Neural crest cell (in vitro differentiated cells): ENCODE data around the gene NTNG2. TPM values are rescaled to one million over a fixed set of nuclear protein-coding genes. Genes with fewer than 3 reads are reported as not detected.

ENCODE experiments used
- DNase-seq: peaks from one replicate; pipeline ENCODE4 v3.0.0; 2021; ENCODE audit warnings: low read depth, mixed read lengths, low spot score
- H3K27ac Mint-ChIP-seq: one replicate; pipeline ENCODE4 v1.8.0; 2021; ENCODE audit warnings: mild to moderate bottlenecking, mixed read lengths; ENCODE audit not compliant: unreplicated experiment
- H3K27me3 Mint-ChIP-seq: 2 replicates; pipeline ENCODE4 v1.8.0; 2021; ENCODE audit warnings: low read depth, mild to moderate bottlenecking, mixed read lengths
- H3K36me3 Mint-ChIP-seq: 2 replicates; pipeline ENCODE4 v1.8.0; 2021; ENCODE audit warnings: low read depth, mild to moderate bottlenecking, mixed read lengths
- H3K4me1 Mint-ChIP-seq: 2 replicates; pipeline ENCODE4 v1.8.0; 2021; ENCODE audit warnings: mixed read lengths
- H3K4me3 Mint-ChIP-seq: one replicate; pipeline ENCODE4 v1.8.0; 2021; ENCODE audit warnings: mild to moderate bottlenecking, mixed read lengths
- H3K9me3 Mint-ChIP-seq: 2 replicates; pipeline ENCODE4 v1.8.0; 2021; ENCODE audit warnings: mixed read lengths
- total RNA-seq: library from RNA; stranded (reverse); gene quantifications from 2 replicates; pipeline ENCODE4 v1.2.1, GENCODE V29; 2021
- TF ChIP-seq, protein P1 (sequence below): fragments of 200-600 bp; sonication (generic); conservative IDR thresholded peaks from 2 replicates; pipeline ENCODE4 v1.5.0; 2021; ENCODE audit warnings: antibody characterized with exemption, mild to moderate bottlenecking

Gene NTNG2
- total RNA-seq, 1 donor from 2014 or later: 3.6 TPM

DNA sequence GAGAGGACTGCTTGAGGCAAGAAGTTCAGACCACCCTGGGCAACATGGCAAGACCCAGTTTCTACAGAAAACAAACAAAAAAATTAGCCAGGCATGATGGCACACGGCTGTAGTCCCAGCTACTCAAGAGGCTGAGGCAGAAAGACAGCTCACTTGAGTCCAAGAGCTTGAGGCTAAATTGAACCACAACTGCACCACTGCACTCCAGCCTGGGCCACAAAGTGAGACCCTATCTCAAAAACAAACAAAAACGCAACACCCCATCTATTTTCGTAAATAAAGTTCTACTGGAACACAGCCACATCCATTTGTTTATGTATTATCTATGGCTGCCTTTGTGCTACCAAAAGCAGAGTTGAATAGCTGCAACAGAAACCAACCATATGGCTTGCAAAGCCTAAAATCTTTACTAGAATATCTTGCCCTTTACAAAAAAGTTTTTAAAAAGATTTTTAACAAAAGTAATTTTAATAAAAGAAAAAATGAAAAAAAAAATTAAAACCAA is 125.5 kb downstream of the NTNG2 start:
- no peak overlapping the region for H3K4me3 Mint-ChIP-seq
- no peak overlapping the region for H3K27ac Mint-ChIP-seq
- H3K4me1 Mint-ChIP-seq: no peaks in the 10 kb centered on the region
- TF ChIP-seq, protein P1, sequence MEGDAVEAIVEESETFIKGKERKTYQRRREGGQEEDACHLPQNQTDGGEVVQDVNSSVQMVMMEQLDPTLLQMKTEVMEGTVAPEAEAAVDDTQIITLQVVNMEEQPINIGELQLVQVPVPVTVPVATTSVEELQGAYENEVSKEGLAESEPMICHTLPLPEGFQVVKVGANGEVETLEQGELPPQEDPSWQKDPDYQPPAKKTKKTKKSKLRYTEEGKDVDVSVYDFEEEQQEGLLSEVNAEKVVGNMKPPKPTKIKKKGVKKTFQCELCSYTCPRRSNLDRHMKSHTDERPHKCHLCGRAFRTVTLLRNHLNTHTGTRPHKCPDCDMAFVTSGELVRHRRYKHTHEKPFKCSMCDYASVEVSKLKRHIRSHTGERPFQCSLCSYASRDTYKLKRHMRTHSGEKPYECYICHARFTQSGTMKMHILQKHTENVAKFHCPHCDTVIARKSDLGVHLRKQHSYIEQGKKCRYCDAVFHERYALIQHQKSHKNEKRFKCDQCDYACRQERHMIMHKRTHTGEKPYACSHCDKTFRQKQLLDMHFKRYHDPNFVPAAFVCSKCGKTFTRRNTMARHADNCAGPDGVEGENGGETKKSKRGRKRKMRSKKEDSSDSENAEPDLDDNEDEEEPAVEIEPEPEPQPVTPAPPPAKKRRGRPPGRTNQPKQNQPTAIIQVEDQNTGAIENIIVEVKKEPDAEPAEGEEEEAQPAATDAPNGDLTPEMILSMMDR: no peak
- H3K36me3 Mint-ChIP-seq: peaks cover 23% of the 10 kb centered on the region
- no peaks in the 10 kb centered on the region for H3K27me3 Mint-ChIP-seq
- no peak for DNase-seq
- no peaks in the 10 kb centered on the region for H3K9me3 Mint-ChIP-seq

DNA sequence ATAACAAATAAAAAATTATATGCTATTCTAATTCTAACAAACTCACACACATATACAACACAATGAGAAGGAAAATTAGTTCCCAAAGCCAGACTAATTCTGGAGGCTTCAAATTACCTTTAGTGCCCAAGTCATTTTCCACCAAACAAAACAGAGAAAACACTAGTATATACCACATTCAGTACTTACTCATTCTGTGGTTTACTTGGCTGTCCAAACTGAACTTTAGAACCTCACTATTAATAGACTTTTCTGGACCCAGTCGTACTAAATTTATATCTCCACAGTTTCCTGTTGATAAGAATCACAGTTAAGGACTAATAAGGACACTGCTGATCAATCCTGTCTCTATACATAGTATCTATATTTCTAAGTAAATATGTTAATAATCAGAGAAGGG is 126.5 kb downstream of the NTNG2 start:
- Mint-ChIP-seq H3K36me3 (peaks cover 15% of the 10 kb centered on the region), H3K9me3 (no peaks in the 10 kb centered on the region), H3K4me3 (no peak overlapping the region), H3K27ac (no peak overlapping the region), H3K27me3 (no peaks in the 10 kb centered on the region), H3K4me1 (no peaks in the 10 kb centered on the region)
- no peak for DNase-seq
- TF ChIP-seq, protein P1: no peak

GRCh38 chr9:132288966-132289365 is 127.1 kb downstream of the NTNG2 start:
- H3K36me3 Mint-ChIP-seq: peaks cover 11% of the 10 kb centered on the region
- H3K9me3 Mint-ChIP-seq: no peaks in the 10 kb centered on the region
- no peak overlapping the region for H3K27ac Mint-ChIP-seq
- H3K4me1 Mint-ChIP-seq: no peaks in the 10 kb centered on the region
- TF ChIP-seq, protein P1: no peak
- H3K27me3 Mint-ChIP-seq: no peaks in the 10 kb centered on the region
- DNase-seq: no peak
- H3K4me3 Mint-ChIP-seq: no peak overlapping the region

DNA sequence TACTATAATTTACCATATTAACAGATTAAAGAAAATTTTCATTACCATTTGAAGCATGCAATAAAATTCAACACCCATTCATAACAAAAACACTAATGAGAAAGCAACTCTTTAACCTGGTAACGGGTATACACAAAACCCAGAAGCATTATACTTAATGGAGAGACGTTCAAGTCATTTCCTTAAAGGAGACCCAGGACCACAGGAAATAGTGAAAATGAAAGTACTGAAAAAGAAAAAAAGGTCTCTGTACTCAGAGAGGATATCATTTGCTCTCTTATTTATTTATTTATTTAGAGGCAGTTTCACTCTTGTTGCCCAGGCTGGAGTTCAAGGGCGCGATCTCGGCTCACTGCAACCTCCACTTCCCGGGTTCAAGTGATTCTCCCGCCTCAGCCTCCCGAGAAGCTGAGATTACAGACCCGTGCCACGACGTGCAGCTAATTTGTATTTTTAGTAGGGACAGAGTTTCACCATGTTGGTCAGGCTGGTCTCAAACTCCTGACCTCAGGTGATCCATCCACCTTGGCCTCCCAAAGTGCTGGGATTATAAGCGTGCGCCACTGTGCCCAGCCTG is 131.4 kb downstream of the NTNG2 start:
- no peaks in the 10 kb centered on the region for H3K4me1 Mint-ChIP-seq
- H3K9me3 Mint-ChIP-seq: no peaks in the 10 kb centered on the region
- H3K27ac Mint-ChIP-seq: no peak overlapping the region
- DNase-seq: no peak
- H3K36me3 Mint-ChIP-seq: peaks cover 14% of the 10 kb centered on the region
- no peaks in the 10 kb centered on the region for H3K27me3 Mint-ChIP-seq
- TF ChIP-seq, protein P1: no peak
- H3K4me3 Mint-ChIP-seq: no peak overlapping the region

Other genes with a start within 250 kb of the NTNG2 start
- 30.2 and 31.3 TPM in 2 replicates for gene MED27, start 82.2 kb upstream of the NTNG2 start, total RNA-seq
- gene SETX, start 192.9 kb downstream of the NTNG2 start, total RNA-seq: 43.0 and 43.8 TPM in 2 replicates
- 21.9 and 23.5 TPM in 2 replicates for gene TTF1, start 244.8 kb downstream of the NTNG2 start, total RNA-seq
- gene CFAP77, start 248.2 kb downstream of the NTNG2 start, total RNA-seq: 0.23 and 0.27 TPM in 2 replicates